Panc1 (cell line): ENCODE data around the gene VAMP8. TPM values are rescaled to one million over a fixed set of nuclear protein-coding genes. Genes with fewer than 3 reads are reported as not detected.
"Not testable (repeated sequence)": the region's sequence is repeated elsewhere in the genome, so short reads cannot be mapped to it uniquely, and the experiment has no call there.

Experiments
- ATAC-seq: fragments of 200-7000 bp; cut with Tn5 transposase; 2 replicates; pipeline ENCODE4 v1.9.1; 2020; ENCODE audit warnings: mild to moderate bottlenecking, moderate library complexity
- BruUV-seq: library from RNA; stranded (reverse); fragments of 400-500 nt; replicated peaks from 2 replicates; lab custom pipeline; 2021; lab: Mats Ljungman, UMichigan
- CTCF ChIA-PET: fragments of 300-600 bp; sonication (Branson Sonifier 250); formaldehyde crosslinking; loops from one replicate; lab custom pipeline; 2022; ENCODE audit warnings: antibody characterized with exemption; lab: Charles Lee
- POLR2A ChIA-PET: fragments of 300-600 bp; sonication (Branson Sonifier 250); formaldehyde crosslinking; loops from one replicate; lab custom pipeline; 2022; ENCODE audit warnings: antibody characterized with exemption; lab: Charles Lee
- DNase-seq: peaks from one replicate; pipeline ENCODE4 v3.0.0-alpha.2; 2010; ENCODE audit warnings: low read depth, low spot score
- H3K27ac ChIP-seq: 2 replicates; pipeline ENCODE4 v1.5.1; 2011; ENCODE audit warnings: mild to moderate bottlenecking, low read length, inconsistent platforms
- H3K27me3 ChIP-seq: fragments of 200-500 bp; sonication (Bioruptor generic); 2 replicates; pipeline ENCODE4 v1.6.0; 2014; ENCODE audit warnings: low read length, inconsistent platforms; ENCODE audit not compliant: control insufficient read depth, insufficient read depth
- H3K36me3 ChIP-seq: fragments of 200-500 bp; sonication (Bioruptor generic); 2 replicates; pipeline ENCODE4 v1.5.1; 2014; ENCODE audit warnings: inconsistent platforms, mild to moderate bottlenecking, low read length, moderate library complexity; ENCODE audit not compliant: control insufficient read depth, insufficient read depth
- H3K4me1 ChIP-seq: 2 replicates; pipeline ENCODE4 v1.5.1; 2011; ENCODE audit warnings: inconsistent platforms, mild to moderate bottlenecking, low read length, moderate library complexity; ENCODE audit not compliant: control insufficient read depth, insufficient read depth
- H3K4me3 ChIP-seq, 2 experiments: 2 replicates each; pipeline ENCODE4 v1.5.1; 2011 to 2012; ENCODE audit warnings: low read depth in 2 of 2, low read length in 2 of 2, mild to moderate bottlenecking in 2 of 2, inconsistent platforms in 1 of 2, moderate library complexity in 1 of 2
- H3K9me3 ChIP-seq: fragments of 200-500 bp; sonication (Bioruptor generic); 2 replicates; pipeline ENCODE4 v1.5.1; 2014; ENCODE audit warnings: low read depth, mild to moderate bottlenecking, inconsistent platforms, low read length, moderate library complexity; ENCODE audit not compliant: control insufficient read depth, insufficient read depth
- CTCF ChIP-seq: fragments of 450-650 bp; IDR thresholded peaks from 2 replicates; pipeline ENCODE4 v1.5.1; 2017; ENCODE audit warnings: mild to moderate bottlenecking
- POLR2AphosphoS5 ChIP-seq: IDR thresholded peaks from 2 replicates; pipeline ENCODE4 v1.6.1; 2012; ENCODE audit warnings: mild to moderate bottlenecking, low read depth, low read length, moderate library complexity
- REST ChIP-seq, 2 experiments: IDR thresholded peaks; 2 replicates each; pipeline ENCODE4 v1.6.1; 2011 to 2012; ENCODE audit warnings: low read depth in 2 of 2, control low read depth in 1 of 2, low read length in 1 of 2, mild to moderate bottlenecking in 1 of 2, moderate library complexity in 1 of 2; ENCODE audit not compliant: insufficient read depth in 1 of 2
- SIN3A ChIP-seq: IDR thresholded peaks from 2 replicates; pipeline ENCODE4 v1.6.1; 2012; ENCODE audit warnings: low read depth, mild to moderate bottlenecking, low read length, moderate library complexity, borderline replicate concordance; ENCODE audit not compliant: insufficient read depth
- TCF7L2 ChIP-seq: IDR thresholded peaks from 2 replicates; pipeline ENCODE4 v1.6.1; 2011; ENCODE audit warnings: mild to moderate bottlenecking, low read depth, low read length, inconsistent platforms
- in situ Hi-C: cut with HindIII; loops from 2 replicates; pipeline ENCODE4 v1.10.0; 2016; ENCODE audit warnings: low sequenced_read_pairs, low pct_unique_long_range_greater_than_20kb
- intact Hi-C: fragments of 100-400 bp; cut with micrococcal nuclease; formaldehyde crosslinking; loops from one replicate; pipeline ENCODE4 v1.10.0; 2022; ENCODE audit not compliant: unreplicated experiment
- total RNA-seq: library from RNA; stranded (reverse); gene quantifications from one replicate; pipeline ENCODE4 v1.2.1, GENCODE V29; 2021; ENCODE audit not compliant: unreplicated experiment

VAMP8 gene
- total RNA-seq, 1 experiment from 2014 or later: 93.2 TPM

GRCh38 chr2:85615413-85615728, 38.0 kb downstream of the VAMP8 start:
- CTCF ChIA-PET: interaction anchor here (0.7 kb wide), 1 partner anchor 307 kb away, joined by 8 read pairs; no protein-coding TSS in a partner anchor

GRCh38 chr2:85617723-85618122, 40.3 kb downstream of the VAMP8 start:
- CTCF ChIA-PET: interaction anchor here (0.6 kb wide), 1 partner anchor 101 kb away, joined by 3 read pairs; no protein-coding TSS in a partner anchor
- POLR2A ChIA-PET: interaction anchor here (0.5 kb wide), 1 partner anchor 235 kb away, joined by 4 read pairs; no protein-coding TSS in a partner anchor
- H3K4me3 ChIP-seq: peak overlapping the region; percentile 75 to 78
- H3K27me3 ChIP-seq, ATAC-seq, DNase-seq, H3K9me3 ChIP-seq, BruUV-seq, intact Hi-C loops, H3K4me1 ChIP-seq, in situ Hi-C loops: not testable (repeated sequence)
- peak overlapping the region; percentile 75 for H3K27ac ChIP-seq
- H3K36me3 ChIP-seq: peaks cover 18% of the 10 kb centered on the region; the same call in 1 of the 2 replicates

More at GRCh38 chr2:85615413-85615728, 38.0 kb downstream of the VAMP8 start:
- ATAC-seq: no peak
- Histone ChIP-seq H3K36me3 (peaks cover 7% of the 10 kb centered on the region), H3K27me3 (no peaks in the 10 kb centered on the region), H3K9me3 (no peaks in the 10 kb centered on the region), H3K4me3 (peak overlapping the region in 1 of 2 experiments; percentile 78; a peak in 3 of 4 replicates), H3K4me1 (peaks cover 7% of the 10 kb centered on the region), H3K27ac (peak overlapping the region; percentile 75)
- in situ Hi-C loops (no loop called here), intact Hi-C loops (no loop called here)
- TF ChIP-seq TCF7L2 (no peak), REST (IDR thresholded peaks at IDR 0.05; ENCODE audit: insufficient read depth in 1 of 2, low read depth in 2 of 2, low read length in 1 of 2) (no peak), POLR2AphosphoS5 (no peak), CTCF (no peak), SIN3A (no peak)
- BruUV-seq: no TSS peak
- POLR2A ChIA-PET: no interaction called here
- no peak for DNase-seq

GRCh38 chr2:85619617-85620016, 42.2 kb downstream of the VAMP8 start:
- POLR2A ChIA-PET: interaction anchor here (0.6 kb wide), 1 partner anchor 87 kb away, joined by 5 read pairs; no protein-coding TSS in a partner anchor
- Histone ChIP-seq H3K4me1 (peaks cover 7% of the 10 kb centered on the region), H3K27ac (no peak overlapping the region), H3K27me3 (no peaks in the 10 kb centered on the region), H3K4me3 (no peak overlapping the region), H3K9me3 (no peaks in the 10 kb centered on the region), H3K36me3 (peaks cover 31% of the 10 kb centered on the region)
- CTCF ChIA-PET: interaction anchor here (1.0 kb wide), 1 partner anchor 18 kb away, joined by 3 read pairs; no protein-coding TSS in a partner anchor
- no peak for ATAC-seq
- intact Hi-C loops: no loop called here
- no TSS peak for BruUV-seq
- DNase-seq: no peak
- in situ Hi-C loops: no loop called here
- no peak for TF ChIP-seq REST (IDR thresholded peaks at IDR 0.05; ENCODE audit: insufficient read depth in 1 of 2, low read depth in 2 of 2, low read length in 1 of 2)
